H1 (cell line): Measurements from ENCODE around the gene OST4. TPM values are rescaled to one million over a fixed set of nuclear protein-coding genes. Genes with fewer than 3 reads are reported as not detected.

Experiments used
- ASH2L ChIP-seq: fragments of 200-600, 300-600 bp; sonication (generic); IDR thresholded peaks from one replicate; pipeline ENCODE4 v1.7.1; 2017; ENCODE audit warnings: low read length
- CEBPB ChIP-seq: IDR thresholded peaks from 2 replicates; pipeline ENCODE4 v1.6.1; 2012; ENCODE audit warnings: low read depth, low read length
- CHD1 ChIP-seq: IDR thresholded peaks from 2 replicates; pipeline ENCODE4 v1.6.1; 2012; ENCODE audit warnings: low read depth, low read length, improper control_type of control experiment
- E2F6 ChIP-seq: IDR thresholded peaks from 2 replicates; pipeline ENCODE4 v1.6.1; 2012; ENCODE audit warnings: inconsistent platforms
- KDM4A ChIP-seq: IDR thresholded peaks from one replicate; pipeline ENCODE4 v1.7.1; 2012; ENCODE audit warnings: low read depth, mild to moderate bottlenecking, moderate library complexity, low read length, inconsistent platforms; ENCODE audit not compliant: severe bottlenecking
- NANOG ChIP-seq: IDR thresholded peaks from 2 replicates; pipeline ENCODE4 v1.6.1; 2011; ENCODE audit warnings: low read length, low read depth, mild to moderate bottlenecking, inconsistent platforms; ENCODE audit not compliant: insufficient read depth, poor library complexity, severe bottlenecking
- POLR2A ChIP-seq, 2 experiments: IDR thresholded peaks; 1 replicate in 1 of 2; 2 replicates in 1 of 2; pipeline ENCODE4 v1.6.1; 2011; ENCODE audit warnings: low read depth in 2 of 2, low read length in 2 of 2, mild to moderate bottlenecking in 2 of 2; ENCODE audit errors: control extremely low read depth in 1 of 2
- RNF2 ChIP-seq: fragments of 200-900, 300-1000 bp; sonication (generic); IDR thresholded peaks from 2 replicates; pipeline ENCODE4 v1.7.1; 2016; ENCODE audit warnings: borderline replicate concordance, low read depth, mild to moderate bottlenecking, antibody characterized with exemption, low read length; ENCODE audit not compliant: poor library complexity, severe bottlenecking; ENCODE audit errors: missing control alignments
- SP4 ChIP-seq: IDR thresholded peaks from 2 replicates; pipeline ENCODE4 v1.6.1; 2012; ENCODE audit warnings: low read length, inconsistent platforms
- ZNF274 ChIP-seq: IDR thresholded peaks from 2 replicates; pipeline ENCODE4 v1.7.0; 2012; ENCODE audit warnings: low read length, borderline replicate concordance; ENCODE audit errors: extremely low read depth
- polyA plus RNA-seq, 7 experiments: library from polyadenylated mRNA; depleted of rRNA in 3 of 7; stranded (reverse) in 5 of 7; unstranded in 2 of 7; fragments of >200 nt in 5 of 7; fragments of 200-250 nt in 2 of 7; gene quantifications; 1 replicate in 5 of 7; 2 replicates in 1 of 7; 4 replicates in 1 of 7; pipeline versions ENCODE4 v1.2.1 to v1.2.3, GENCODE V29; 2011 to 2013; ENCODE audit warnings: missing spikeins in 2 of 7, mixed read lengths in 2 of 7
- total RNA-seq: library from RNA; stranded (reverse); fragmentation: NEBNext Ultra II Directional; extraction: Animal tissue kit (Norgen Biotek cat#: 25700); gene quantifications from 2 replicates; pipeline ENCODE4 v1.2.1, GENCODE V29; 2021
- TF ChIP-seq, protein P1 (sequence below): IDR thresholded peaks from 2 replicates; pipeline ENCODE4 v1.6.1; 2012; ENCODE audit warnings: low read length, inconsistent platforms

Gene OST4
- total and polyA plus RNA-seq, 2 of the 8 experiments (the other 6 are each of a cell fraction or from before 2014, with no cell fraction given), result 225 to 865 TPM

DNA sequence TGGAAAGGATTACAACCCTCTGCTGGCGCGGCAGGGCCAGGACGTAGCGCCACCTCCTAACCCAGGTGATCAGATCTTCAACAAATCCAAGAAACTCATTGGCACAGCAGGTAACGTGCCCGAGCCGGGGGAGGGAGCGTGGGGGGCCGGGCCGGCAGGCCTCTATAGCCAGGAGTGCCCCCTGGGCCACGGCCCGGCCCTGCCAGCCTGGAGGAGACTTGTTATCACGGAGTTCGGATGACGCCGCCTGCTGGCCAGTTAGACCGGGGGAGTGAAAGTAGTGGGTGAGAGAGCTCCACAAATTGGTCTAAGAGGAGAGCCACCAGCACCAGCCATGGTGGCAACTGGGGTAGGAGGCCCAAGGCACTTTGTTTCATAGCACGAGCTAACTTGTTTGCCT, 47.3 kb downstream of the OST4 start (continued):
- no peak for TF ChIP-seq E2F6
- no peak for TF ChIP-seq SP4
- no peak for TF ChIP-seq POLR2A (IDR thresholded peaks at IDR 0.05; ENCODE audit: control extremely low read depth in 1 of 2, low read depth in 2 of 2, low read length in 2 of 2)
- TF ChIP-seq RNF2, result no peak
- TF ChIP-seq, protein P1, sequence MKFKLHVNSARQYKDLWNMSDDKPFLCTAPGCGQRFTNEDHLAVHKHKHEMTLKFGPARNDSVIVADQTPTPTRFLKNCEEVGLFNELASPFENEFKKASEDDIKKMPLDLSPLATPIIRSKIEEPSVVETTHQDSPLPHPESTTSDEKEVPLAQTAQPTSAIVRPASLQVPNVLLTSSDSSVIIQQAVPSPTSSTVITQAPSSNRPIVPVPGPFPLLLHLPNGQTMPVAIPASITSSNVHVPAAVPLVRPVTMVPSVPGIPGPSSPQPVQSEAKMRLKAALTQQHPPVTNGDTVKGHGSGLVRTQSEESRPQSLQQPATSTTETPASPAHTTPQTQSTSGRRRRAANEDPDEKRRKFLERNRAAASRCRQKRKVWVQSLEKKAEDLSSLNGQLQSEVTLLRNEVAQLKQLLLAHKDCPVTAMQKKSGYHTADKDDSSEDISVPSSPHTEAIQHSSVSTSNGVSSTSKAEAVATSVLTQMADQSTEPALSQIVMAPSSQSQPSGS, result no peak
- no peak for TF ChIP-seq CHD1
- TF ChIP-seq KDM4A, result no peak
- no peak for TF ChIP-seq ASH2L
- TF ChIP-seq CEBPB, result no peak
- no peak for TF ChIP-seq NANOG
- TF ChIP-seq ZNF274, result no peak
